Mucosa of stomach (tissue), 1 donor: ENCODE data around the gene DRD2.

Source experiments
- H3K27me3 ChIP-seq: one replicate; pipeline ENCODE4 v1.7.0; 2013; ENCODE audit warnings: mild to moderate bottlenecking, low read length; ENCODE audit not compliant: control insufficient read depth, insufficient read depth
- H3K36me3 ChIP-seq: one replicate; pipeline ENCODE4 v1.7.0; 2013; ENCODE audit warnings: low read length; ENCODE audit not compliant: control insufficient read depth, insufficient read depth
- H3K4me1 ChIP-seq: one replicate; pipeline ENCODE4 v1.7.0; 2013; ENCODE audit warnings: mild to moderate bottlenecking, low read length; ENCODE audit not compliant: control insufficient read depth, insufficient read depth
- H3K4me3 ChIP-seq: one replicate; pipeline ENCODE4 v1.7.0; 2013; ENCODE audit warnings: low read length
- H3K9ac ChIP-seq: one replicate; pipeline ENCODE4 v1.7.0; 2013; ENCODE audit warnings: mild to moderate bottlenecking, low read length, moderate library complexity
- H3K9me3 ChIP-seq: one replicate; pipeline ENCODE4 v1.7.0; 2013; ENCODE audit warnings: mild to moderate bottlenecking, low read length, moderate library complexity; ENCODE audit not compliant: control insufficient read depth
- donor health status: Pancreatic carcinoma.

The DRD2 gene

DNA sequence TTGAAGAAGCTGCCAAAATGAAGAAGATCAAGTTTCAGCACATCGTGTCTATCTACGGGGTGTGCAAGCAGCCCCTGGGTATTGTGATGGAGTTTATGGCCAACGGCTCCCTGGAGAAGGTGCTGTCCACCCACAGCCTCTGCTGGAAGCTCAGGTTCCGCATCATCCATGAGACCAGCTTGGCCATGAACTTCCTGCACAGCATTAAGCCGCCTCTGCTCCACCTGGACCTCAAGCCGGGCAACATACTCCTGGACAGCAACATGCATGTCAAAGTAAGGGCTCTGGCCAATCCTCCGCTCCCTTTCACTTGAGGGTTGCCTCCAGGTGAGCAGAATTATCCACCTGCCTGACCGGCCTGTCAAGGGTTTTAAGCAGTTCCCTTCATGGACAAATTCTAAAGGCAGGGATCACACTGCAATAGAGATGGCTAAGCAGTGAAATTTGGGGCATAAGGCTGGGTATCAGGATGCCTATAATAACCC lies 81.7 kb downstream of the DRD2 start:
- H3K36me3 ChIP-seq: no peaks in the 10 kb centered on the region
- no peaks in the 10 kb centered on the region for H3K9me3 ChIP-seq
- no peak overlapping the region for H3K4me3 ChIP-seq
- H3K9ac ChIP-seq: no peak overlapping the region
- peaks cover 4% of the 10 kb centered on the region for H3K27me3 ChIP-seq
- H3K4me1 ChIP-seq: no peaks in the 10 kb centered on the region

DNA sequence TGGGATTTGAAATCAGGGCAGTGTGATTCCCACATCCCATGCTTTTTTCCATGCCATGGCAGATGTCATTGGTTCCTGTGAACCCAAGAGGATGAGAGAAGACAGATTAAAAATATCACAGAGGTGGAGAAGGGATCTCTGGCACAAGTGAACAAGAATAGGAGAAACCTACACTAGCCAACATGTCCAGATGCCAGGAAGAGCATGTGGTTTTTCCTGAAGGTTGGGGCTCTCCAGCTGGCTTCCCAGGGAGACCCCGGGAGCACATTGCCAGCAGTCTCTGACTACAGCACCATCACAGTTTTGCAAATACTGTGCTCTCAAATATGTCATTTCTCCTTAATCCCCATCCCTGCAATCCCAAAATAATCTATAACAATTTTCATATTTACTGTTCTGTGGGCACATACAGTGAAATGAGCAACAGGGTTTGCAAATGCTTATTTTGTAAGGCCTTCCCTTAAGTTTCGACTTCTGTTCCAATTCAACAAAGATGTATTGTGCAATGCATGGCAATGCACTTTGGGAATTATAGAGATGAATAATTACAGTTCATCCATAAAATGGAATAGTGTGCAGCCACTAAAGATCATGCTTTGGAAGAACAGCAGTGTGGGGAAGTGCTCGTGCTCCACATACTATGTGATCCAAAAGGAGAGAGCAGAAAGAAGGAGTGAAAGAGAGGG lies 82.8 kb downstream of the DRD2 start:
- peaks cover 16% of the 10 kb centered on the region for H3K27me3 ChIP-seq
- H3K4me1 ChIP-seq: no peaks in the 10 kb centered on the region
- H3K9ac ChIP-seq: no peak overlapping the region
- H3K4me3 ChIP-seq: no peak overlapping the region
- H3K9me3 ChIP-seq: no peaks in the 10 kb centered on the region
- no peaks in the 10 kb centered on the region for H3K36me3 ChIP-seq

DNA sequence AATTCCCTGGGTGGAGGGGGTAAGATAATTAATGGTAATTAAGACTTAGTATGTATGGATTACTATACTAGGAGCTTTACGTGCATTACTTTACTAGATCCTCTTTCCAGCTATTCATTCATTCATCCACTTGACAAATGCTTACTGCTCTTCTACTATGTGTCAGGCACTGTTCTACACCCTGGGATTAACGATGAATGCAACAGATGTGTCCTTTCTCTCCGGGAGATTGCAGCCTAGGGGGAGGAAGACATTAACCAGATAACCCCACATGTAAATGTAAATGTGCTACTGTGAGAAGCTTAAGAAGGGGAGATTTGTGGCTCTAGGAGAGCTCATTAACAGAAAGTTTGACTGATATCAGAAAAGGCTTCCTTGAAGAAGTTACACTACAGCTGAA lies 85.9 kb downstream of the DRD2 start:
- H3K27me3 ChIP-seq: peaks cover 25% of the 10 kb centered on the region
- H3K9me3 ChIP-seq: no peaks in the 10 kb centered on the region

DNA sequence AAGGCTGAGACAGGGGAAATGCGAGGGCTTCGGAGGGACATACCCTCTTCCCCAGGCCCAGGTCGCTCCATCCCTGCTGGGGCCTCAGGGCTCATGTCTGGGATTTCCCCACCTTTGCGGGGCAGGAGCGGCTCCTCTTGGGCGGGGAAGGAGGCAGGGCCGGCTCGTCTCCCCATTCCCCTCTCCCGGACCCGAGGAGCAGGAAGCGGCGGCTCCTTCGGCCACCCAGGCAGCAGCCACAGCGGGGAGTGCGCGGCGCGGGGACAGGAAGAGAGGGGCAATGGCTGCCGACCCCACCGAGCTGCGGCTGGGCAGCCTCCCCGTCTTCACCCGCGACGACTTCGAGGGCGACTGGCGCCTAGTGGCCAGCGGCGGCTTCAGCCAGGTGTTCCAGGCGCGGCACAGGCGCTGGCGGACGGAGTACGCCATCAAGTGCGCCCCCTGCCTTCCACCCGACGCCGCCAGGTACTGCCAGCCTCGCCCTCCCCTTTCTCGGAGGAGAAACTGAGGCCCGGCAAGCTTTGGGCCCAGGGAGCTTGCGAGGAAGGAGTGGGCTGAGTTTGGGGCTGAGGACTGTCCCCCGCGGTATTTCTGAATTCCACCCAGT lies 87.5 kb downstream of the DRD2 start, which contains the start of gene ANKK1:
Gene ANKK1 (plus strand): TSS at position 175 of the 607 bp plus-strand sequence. CDS start 106 bp downstream, at position 281.
- H3K4me3 ChIP-seq: no peak within 1 kb of the TSS
- H3K9ac ChIP-seq: no peak within 1 kb of the TSS
- no peaks in the 10 kb centered on the region for H3K9me3 ChIP-seq
- peaks cover 25% of the 10 kb centered on the region for H3K27me3 ChIP-seq
- no peaks in the 10 kb centered on the region for H3K4me1 ChIP-seq
- H3K36me3 ChIP-seq: no peaks in the 10 kb centered on the region

More for the DNA sequence above, 85.9 kb downstream of the DRD2 start:
- Histone ChIP-seq H3K36me3 (no peaks in the 10 kb centered on the region), H3K4me3 (no peak overlapping the region), H3K9ac (no peak overlapping the region), H3K4me1 (no peaks in the 10 kb centered on the region)

DNA sequence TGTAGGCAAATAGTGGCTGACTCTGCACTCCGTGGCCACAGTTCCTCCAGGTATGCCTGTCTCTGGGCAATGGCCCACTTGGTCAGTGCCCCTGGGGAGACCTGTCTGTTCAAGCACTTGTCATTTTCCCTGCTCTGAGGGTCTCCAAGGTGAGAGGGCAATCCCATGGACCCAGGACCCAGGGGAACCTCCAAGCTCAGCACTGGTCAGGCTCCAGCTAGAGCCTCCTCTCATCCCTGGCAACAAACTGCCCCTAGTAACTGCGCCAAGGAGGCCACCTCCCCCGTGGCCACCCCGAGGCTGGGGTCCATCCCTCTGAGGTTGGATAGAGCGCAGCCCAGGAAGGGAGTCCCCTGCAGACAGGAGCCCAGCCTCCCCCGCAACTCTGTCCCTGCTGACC lies 88.3 kb downstream of the DRD2 start:
- H3K36me3 ChIP-seq: no peaks in the 10 kb centered on the region
- H3K27me3 ChIP-seq: peaks cover 25% of the 10 kb centered on the region
- no peak overlapping the region for H3K4me3 ChIP-seq
- no peaks in the 10 kb centered on the region for H3K4me1 ChIP-seq
- no peak overlapping the region for H3K9ac ChIP-seq
- H3K9me3 ChIP-seq: no peaks in the 10 kb centered on the region

DNA sequence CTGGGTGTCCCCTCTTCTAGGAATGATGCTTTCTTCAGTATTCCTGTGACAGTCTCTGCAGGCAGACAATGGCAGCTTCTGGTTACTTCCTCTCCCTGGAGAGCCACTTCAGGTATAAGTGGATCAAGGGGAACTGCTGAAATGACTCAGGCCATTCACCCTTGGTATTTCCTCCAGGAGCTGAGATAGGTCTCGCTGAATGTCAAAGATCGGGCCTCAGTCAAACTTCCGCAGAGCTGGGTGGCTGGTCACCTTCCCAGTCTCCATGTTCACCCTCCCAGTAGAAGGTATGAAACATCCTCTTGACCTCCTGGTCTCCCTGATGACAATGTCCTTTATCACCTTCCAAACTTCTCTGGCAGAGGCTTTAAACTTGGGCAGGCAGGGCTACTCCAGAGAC lies 89.4 kb downstream of the DRD2 start:
- no peaks in the 10 kb centered on the region for H3K36me3 ChIP-seq
- H3K4me1 ChIP-seq: no peaks in the 10 kb centered on the region
- no peak overlapping the region for H3K9ac ChIP-seq
- H3K9me3 ChIP-seq: no peaks in the 10 kb centered on the region
- H3K27me3 ChIP-seq: peaks cover 25% of the 10 kb centered on the region
- H3K4me3 ChIP-seq: no peak overlapping the region

DNA sequence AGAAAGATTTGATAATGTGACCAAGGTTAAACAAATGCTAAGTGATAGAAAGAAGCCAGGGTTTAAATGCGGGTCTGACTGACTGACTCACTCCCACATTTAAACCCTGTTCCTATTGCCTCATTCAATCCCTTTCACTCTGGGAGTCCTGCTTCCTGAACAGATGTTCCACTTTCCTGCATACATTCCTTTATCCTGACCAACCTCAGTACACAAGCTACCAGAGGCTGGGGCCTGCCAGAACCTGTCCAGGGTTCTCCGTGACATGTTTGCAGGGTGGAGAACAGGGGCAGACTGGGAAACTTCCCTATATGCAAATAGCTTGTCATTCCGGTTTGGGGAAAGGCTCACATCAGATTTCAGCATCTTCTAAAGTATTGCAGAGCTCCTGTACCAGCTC lies 90.6 kb downstream of the DRD2 start:
- Histone ChIP-seq H3K4me3 (no peak overlapping the region), H3K27me3 (peaks cover 24% of the 10 kb centered on the region), H3K9me3 (no peaks in the 10 kb centered on the region), H3K36me3 (no peaks in the 10 kb centered on the region), H3K9ac (no peak overlapping the region), H3K4me1 (no peaks in the 10 kb centered on the region)

DNA sequence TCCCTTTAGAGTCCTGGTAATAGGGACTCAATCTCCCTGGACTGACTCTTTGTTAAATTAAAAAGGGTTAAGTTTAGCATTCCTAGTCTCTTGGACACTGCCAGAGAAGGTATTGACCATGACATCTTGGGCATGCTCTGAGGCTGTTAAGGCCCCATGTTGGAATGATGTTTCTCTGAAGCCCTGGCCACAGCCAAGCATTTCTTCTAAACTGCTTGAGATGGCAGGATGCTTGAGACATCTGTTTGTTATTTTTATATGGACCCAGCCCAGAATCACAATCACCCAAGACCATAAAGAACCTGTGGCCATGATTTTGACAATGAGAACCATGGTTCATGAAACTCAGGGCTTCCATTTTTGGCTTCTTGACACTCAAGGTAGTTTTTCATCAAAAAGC lies 93.1 kb downstream of the DRD2 start:
- H3K36me3 ChIP-seq: no peaks in the 10 kb centered on the region
- H3K4me3 ChIP-seq: no peak overlapping the region
- peaks cover 7% of the 10 kb centered on the region for H3K27me3 ChIP-seq
- no peaks in the 10 kb centered on the region for H3K4me1 ChIP-seq
- H3K9me3 ChIP-seq: no peaks in the 10 kb centered on the region
- H3K9ac ChIP-seq: no peak overlapping the region

DNA sequence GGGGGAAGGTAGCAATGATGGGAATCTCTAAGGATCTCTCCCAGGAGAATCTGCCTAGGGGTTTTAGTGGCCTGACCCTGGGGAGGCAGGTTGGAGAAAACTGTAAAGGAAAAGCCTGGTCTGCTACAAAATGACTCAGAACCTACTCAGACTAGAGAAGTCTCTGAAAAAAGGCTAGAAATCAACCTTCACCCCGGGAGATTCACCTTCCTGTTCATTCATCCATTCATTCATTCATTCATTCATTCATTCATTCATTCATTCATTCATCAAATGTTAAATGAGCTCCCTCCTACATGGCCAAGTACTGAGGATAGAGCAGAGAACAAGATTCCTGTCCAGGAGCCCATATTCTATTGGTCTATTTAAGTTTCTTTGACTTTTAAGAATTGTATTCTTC lies 96.5 kb downstream of the DRD2 start:
- Histone ChIP-seq H3K36me3 (no peaks in the 10 kb centered on the region), H3K4me3 (no peak overlapping the region), H3K4me1 (no peaks in the 10 kb centered on the region), H3K9ac (no peak overlapping the region), H3K9me3 (no peaks in the 10 kb centered on the region), H3K27me3 (no peaks in the 10 kb centered on the region)

DNA sequence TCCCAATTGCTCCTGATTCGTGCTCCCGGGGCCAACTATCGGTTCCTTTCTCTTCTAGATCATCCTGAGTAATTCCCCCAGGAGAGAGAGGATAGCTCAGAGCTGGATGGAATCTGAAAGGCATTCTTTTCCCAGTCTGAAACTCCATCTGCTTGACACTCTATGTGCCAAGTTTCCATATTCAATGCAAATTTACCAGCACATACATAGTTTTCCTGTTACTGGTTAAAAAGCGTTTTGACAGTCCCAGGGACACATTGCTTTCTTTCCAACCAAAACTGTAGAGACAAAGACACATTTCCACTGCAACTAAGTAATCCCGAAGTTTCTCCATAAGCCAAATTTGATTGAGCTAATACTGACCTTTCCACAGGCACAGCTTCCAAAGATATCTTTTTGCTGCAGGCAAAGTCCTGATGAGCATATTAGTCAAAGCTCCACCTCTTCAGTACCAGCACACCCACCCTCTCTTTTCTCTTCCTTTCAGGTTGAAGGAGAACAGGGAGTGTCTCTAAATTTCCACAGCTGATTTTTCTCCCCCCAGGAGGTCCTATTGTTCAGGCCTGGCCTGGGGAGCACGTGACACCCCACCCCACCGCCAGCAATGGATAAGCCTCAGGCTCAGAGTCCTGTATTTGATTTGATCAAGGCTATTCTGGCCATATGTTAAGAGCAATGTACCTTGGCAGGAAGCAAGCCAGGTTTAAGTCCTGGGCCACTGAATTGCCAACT lies 97.4 kb downstream of the DRD2 start:
- Histone ChIP-seq H3K36me3 (no peaks in the 10 kb centered on the region), H3K4me3 (no peak overlapping the region), H3K27me3 (no peaks in the 10 kb centered on the region), H3K9ac (no peak overlapping the region), H3K4me1 (no peaks in the 10 kb centered on the region), H3K9me3 (no peaks in the 10 kb centered on the region)

DNA sequence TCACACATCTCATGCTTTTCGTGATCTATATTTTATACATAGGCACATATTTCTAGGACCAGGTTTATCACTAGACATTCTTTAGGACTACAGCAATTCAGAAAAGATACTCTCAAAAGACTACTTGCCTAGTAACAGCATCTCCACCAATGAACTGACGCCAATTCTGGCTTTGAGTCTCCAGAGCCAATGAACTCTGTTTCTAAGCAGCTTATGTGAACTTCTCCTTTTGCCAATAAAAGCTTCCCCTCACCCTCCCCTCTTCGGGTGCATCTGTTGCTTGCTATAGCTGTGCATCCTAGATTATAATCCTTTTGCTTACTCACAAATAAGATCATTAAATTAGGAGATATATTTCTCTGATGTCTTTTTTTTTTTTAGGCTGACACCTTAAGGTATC lies 99.0 kb downstream of the DRD2 start:
- Histone ChIP-seq H3K27me3 (no peaks in the 10 kb centered on the region), H3K9me3 (no peaks in the 10 kb centered on the region), H3K9ac (no peak overlapping the region), H3K4me3 (no peak overlapping the region), H3K36me3 (no peaks in the 10 kb centered on the region), H3K4me1 (no peaks in the 10 kb centered on the region)

DNA sequence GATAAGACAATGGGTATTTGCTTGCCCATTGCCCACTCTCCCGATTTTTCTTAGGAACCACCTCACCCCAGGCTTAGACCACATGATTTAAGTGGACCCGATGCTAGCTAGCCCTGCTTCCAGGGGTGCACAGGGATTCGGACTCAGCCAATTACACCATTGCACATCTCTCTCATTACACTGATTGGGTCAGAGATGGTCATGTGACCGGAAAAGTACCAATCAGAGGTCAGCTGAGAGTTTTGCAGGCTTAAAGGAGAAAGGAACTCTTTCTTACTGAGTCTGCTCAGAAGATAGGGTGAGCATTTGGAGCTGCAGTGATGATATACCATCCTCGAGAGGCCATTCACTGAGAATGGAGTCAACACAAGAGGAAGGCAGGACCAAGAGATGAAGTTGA lies 99.8 kb downstream of the DRD2 start:
- Histone ChIP-seq H3K36me3 (no peaks in the 10 kb centered on the region), H3K4me1 (no peaks in the 10 kb centered on the region), H3K9me3 (no peaks in the 10 kb centered on the region), H3K9ac (no peak overlapping the region), H3K4me3 (no peak overlapping the region), H3K27me3 (no peaks in the 10 kb centered on the region)
